DOHH2 (cell line): ENCODE data around the gene RBMS3.

Experiments used
- H3F3A ChIP-seq: fragments of 200-600 bp; sonication (generic), shearing (Covaris generic); 2 replicates; pipeline ENCODE4 v1.6.0; 2016; ENCODE audit warnings: antibody characterized with exemption, mild to moderate bottlenecking; ENCODE audit not compliant: control insufficient read depth, insufficient read depth
- H3K27ac ChIP-seq: fragments of 200-600 bp; sonication (generic); 2 replicates; pipeline ENCODE4 v1.5.1; 2014; ENCODE audit warnings: low read depth, mild to moderate bottlenecking, low read length, moderate library complexity
- H3K27me3 ChIP-seq: fragments of 200-600 bp; sonication (generic); 2 replicates; pipeline ENCODE4 v1.6.1; 2014; ENCODE audit warnings: mild to moderate bottlenecking, low read length, mixed read lengths; ENCODE audit not compliant: control insufficient read depth
- H3K36me3 ChIP-seq: fragments of 200-600 bp; sonication (generic); 2 replicates; pipeline ENCODE4 v1.6.1; 2014; ENCODE audit warnings: mild to moderate bottlenecking, low read length, moderate library complexity, mixed read lengths; ENCODE audit not compliant: control insufficient read depth
- H3K4me1 ChIP-seq: fragments of 200-600 bp; sonication (generic); 2 replicates; pipeline ENCODE4 v1.6.1; 2014; ENCODE audit warnings: mild to moderate bottlenecking, low read length, mixed read lengths; ENCODE audit not compliant: control insufficient read depth
- H3K4me2 ChIP-seq: fragments of 200-600 bp; sonication (generic); 2 replicates; pipeline ENCODE4 v1.6.0; 2014; ENCODE audit warnings: mild to moderate bottlenecking, low read length, moderate library complexity
- H3K4me3 ChIP-seq: fragments of 200-600 bp; sonication (generic); 2 replicates; pipeline ENCODE4 v1.5.1; 2014; ENCODE audit warnings: mild to moderate bottlenecking, low read length, mixed read lengths
- H3K79me2 ChIP-seq: fragments of 200-600 bp; sonication (generic); 2 replicates; pipeline ENCODE4 v1.6.1; 2014; ENCODE audit warnings: mild to moderate bottlenecking, low read length, mixed read lengths; ENCODE audit not compliant: control insufficient read depth
- H3K9me2 ChIP-seq: fragments of 200-600 bp; sonication (generic); replicated peaks from 2 replicates; pipeline ENCODE4 v1.6.1; 2014; ENCODE audit warnings: mild to moderate bottlenecking, low read length, mixed read lengths; ENCODE audit not compliant: control insufficient read depth
- H3K9me3 ChIP-seq: fragments of 200-600 bp; sonication (generic); 2 replicates; pipeline ENCODE4 v1.6.1; 2014; ENCODE audit warnings: antibody characterized with exemption, low read length, mixed read lengths; ENCODE audit not compliant: control insufficient read depth, insufficient read depth
- H4K20me1 ChIP-seq: fragments of 200-600 bp; sonication (generic); 2 replicates; pipeline ENCODE4 v1.6.0; 2014; ENCODE audit warnings: low read depth, mild to moderate bottlenecking, antibody characterized with exemption, low read length, moderate library complexity; ENCODE audit not compliant: control insufficient read depth, insufficient read depth
- CTCF ChIP-seq: fragments of 200-600 bp; sonication (generic); IDR thresholded peaks from one replicate; pipeline ENCODE4 v1.5.1; 2014; ENCODE audit warnings: antibody characterized with exemption, mild to moderate bottlenecking, low read depth, low read length; ENCODE audit not compliant: poor library complexity, severe bottlenecking
- EZH2phosphoT487 ChIP-seq: fragments of 200-600 bp; sonication (generic); IDR thresholded peaks from 2 replicates; pipeline ENCODE4 v1.6.1; 2017; ENCODE audit warnings: borderline replicate concordance, mild to moderate bottlenecking, antibody characterized with exemption, low read length, moderate library complexity, mixed read lengths

Gene RBMS3

GRCh38 chr3:29344154-29344553 is 63.3 kb downstream of the RBMS3 start:
- Histone ChIP-seq H3K36me3 (no peaks in the 10 kb centered on the region), H3K27ac (no peak overlapping the region)
- TF ChIP-seq CTCF, result no peak
- TF ChIP-seq EZH2phosphoT487, result no peak

GRCh38 chr3:29344935-29345334 is 64.1 kb downstream of the RBMS3 start:
- Histone ChIP-seq H3K9me3 (no peaks in the 10 kb centered on the region), H4K20me1 (no peaks in the 10 kb centered on the region), H3K4me1 (peaks cover 13% of the 10 kb centered on the region), H3K4me2 (no peak overlapping the region), H3F3A (no peaks in the 10 kb centered on the region), H3K36me3 (no peaks in the 10 kb centered on the region), H3K79me2 (no peaks in the 10 kb centered on the region), H3K27me3 (no peaks in the 10 kb centered on the region), H3K9me2 (no peaks in the 10 kb centered on the region), H3K27ac (no peak overlapping the region), H3K4me3 (no peak overlapping the region)
- TF ChIP-seq EZH2phosphoT487, result no peak
- TF ChIP-seq CTCF, result no peak

More at GRCh38 chr3:29344154-29344553, 63.3 kb downstream of the RBMS3 start:
- no peaks in the 10 kb centered on the region for H4K20me1 ChIP-seq
- H3K4me2 ChIP-seq, result no peak overlapping the region
- H3K9me2 ChIP-seq, result no peaks in the 10 kb centered on the region
- H3F3A ChIP-seq, result no peaks in the 10 kb centered on the region
- H3K9me3 ChIP-seq, result no peaks in the 10 kb centered on the region
- H3K4me3 ChIP-seq, result no peak overlapping the region
- peaks cover 20% of the 10 kb centered on the region for H3K4me1 ChIP-seq
- H3K79me2 ChIP-seq, result no peaks in the 10 kb centered on the region
- H3K27me3 ChIP-seq, result no peaks in the 10 kb centered on the region

GRCh38 chr3:29345516-29346300 is 64.8 kb downstream of the RBMS3 start:
- H4K20me1 ChIP-seq, result no peaks in the 10 kb centered on the region
- no peaks in the 10 kb centered on the region for H3K79me2 ChIP-seq
- H3K27ac ChIP-seq, result no peak overlapping the region
- H3K36me3 ChIP-seq, result no peaks in the 10 kb centered on the region
- H3F3A ChIP-seq, result no peaks in the 10 kb centered on the region
- H3K9me2 ChIP-seq, result no peaks in the 10 kb centered on the region
- no peaks in the 10 kb centered on the region for H3K27me3 ChIP-seq
- TF ChIP-seq CTCF (no peak), EZH2phosphoT487 (no peak)
- no peak overlapping the region for H3K4me3 ChIP-seq
- H3K4me2 ChIP-seq, result no peak overlapping the region
- H3K4me1 ChIP-seq, result peaks cover 13% of the 10 kb centered on the region
- no peaks in the 10 kb centered on the region for H3K9me3 ChIP-seq
